Stimulated activated CD4-positive, alpha-beta T cell treated with anti-CD3 and anti-CD28 coated beads, Interleukin-4, amount 100 ng/mL, for 4 hours (primary cell): ENCODE data around the gene TIMM23B.
"Not testable (repeated sequence)": the region's sequence is repeated elsewhere in the genome, so short reads cannot be mapped to it uniquely, and the experiment has no call there.

Source experiments
- DNase-seq, 2 experiments: peaks; one replicate each; pipeline ENCODE4 v3.0.0-alpha.2; 2020

Gene TIMM23B

DNA sequence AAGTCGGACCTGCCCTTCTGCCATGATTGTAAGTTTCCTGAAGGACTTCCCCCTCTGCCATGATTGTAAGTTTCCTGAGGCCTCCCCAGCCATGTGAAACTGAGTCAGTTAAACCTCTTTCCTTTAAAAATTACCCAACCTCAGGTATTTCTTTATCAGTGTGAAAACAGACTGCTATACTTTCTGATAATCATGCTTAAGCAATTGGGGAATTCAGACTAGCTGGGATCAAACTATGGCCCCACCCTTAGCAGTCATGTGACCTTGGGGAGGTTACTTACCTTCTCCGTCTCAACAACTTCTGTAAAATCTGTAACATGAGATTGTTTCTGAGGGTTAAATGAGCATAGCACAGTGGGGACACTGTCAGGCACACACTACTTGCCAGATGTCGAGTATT lies 45.4 kb downstream of the TIMM23B start:
- not testable (repeated sequence) for DNase-seq

DNA sequence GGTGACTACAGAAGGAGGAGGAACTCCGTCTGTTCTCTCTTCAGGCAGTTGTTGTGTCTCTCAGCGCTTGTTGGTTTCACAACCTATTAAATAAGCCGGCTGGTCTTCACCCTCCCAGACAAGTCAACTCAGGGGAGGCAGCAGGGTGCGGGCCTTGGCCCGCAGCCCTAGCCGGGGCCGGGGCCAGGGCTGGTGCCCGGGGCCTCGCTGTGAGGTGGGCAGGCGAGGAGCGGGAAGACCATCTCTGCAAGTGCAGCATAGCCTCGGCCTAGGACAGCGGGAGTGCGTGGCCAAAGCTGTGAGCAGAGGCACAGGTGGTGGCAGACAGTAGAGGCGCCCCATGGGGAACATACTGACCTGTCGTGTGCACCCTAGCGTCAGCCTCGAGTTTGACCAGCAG lies 46.5 kb downstream of the TIMM23B start, which contains the start of gene AGAP6:
Gene AGAP6, plus strand, starts transcription at position 31 of the 400 bp plus-strand sequence. Its CDS starts 310 bp downstream, at position 341.
- not testable (repeated sequence) for DNase-seq

DNA sequence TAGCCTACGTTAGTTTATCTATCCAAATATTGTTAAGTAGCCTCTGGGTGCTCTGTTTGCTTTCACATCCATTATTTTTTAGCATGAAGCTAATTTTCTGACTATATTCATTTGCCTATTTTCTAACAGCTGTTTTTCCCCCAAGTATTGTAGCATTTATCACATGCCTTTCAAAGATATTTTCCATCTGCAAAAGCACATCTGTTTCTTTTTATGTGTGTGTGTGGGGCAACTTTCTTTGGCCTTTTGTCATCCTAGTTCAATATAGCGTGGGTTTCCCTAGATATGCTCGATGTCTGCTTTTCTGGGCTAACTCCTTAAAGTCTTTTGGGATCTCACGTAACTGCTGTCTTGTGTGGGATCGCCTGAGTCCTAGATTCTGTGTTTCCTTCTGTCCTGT lies 53.5 kb downstream of the TIMM23B start:
- not testable (repeated sequence) for DNase-seq

DNA sequence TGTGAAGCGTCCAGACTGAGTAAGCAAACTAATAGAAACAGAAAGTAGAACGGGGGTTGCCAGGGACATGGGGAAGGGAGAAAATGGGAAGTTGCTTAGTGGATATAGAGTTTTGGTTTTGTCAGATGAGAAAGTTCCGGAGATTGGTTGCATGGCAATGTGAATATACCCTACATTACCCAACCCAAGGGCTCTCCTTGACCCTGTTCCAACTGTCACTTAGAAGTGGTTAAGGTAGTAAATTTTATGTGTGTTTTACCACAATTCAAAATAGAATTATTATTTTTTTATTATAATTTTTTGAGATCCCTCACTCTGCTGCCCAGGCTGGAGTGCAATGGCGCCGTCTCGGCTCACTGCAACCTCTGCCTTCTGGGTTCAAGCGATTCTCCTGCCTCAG lies 72.2 kb downstream of the TIMM23B start:
- DNase-seq: not testable (repeated sequence)

DNA sequence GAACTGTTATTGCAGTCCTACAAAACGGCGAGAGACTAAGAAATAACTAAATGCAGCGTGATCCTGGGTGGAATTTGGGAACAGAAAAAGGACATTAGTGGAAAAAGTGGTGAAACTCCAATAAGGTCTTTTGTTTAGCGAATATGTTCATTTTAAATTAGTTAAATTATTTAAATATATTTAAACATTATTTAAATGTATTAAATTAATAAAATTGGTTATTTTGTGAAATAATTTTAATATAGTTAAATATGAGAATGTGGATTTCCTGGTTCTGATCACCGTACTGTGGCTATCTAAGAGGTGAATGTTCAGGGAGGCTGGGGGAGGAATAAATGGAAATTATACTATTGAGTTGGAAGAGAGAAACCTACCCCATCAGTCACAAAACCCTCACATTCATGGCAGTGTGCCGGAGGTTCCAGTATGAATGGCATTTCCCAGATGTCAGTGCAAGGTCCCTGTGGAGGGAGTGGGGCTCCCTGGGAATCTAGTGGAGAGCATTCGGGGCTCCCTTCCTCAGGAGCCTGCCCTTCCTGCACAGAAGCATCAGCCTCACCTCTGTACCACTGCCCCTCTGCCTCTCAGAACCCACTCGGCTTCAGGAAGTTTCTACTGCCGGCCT lies 73.9 kb downstream of the TIMM23B start:
- DNase-seq: not testable (repeated sequence)

DNA sequence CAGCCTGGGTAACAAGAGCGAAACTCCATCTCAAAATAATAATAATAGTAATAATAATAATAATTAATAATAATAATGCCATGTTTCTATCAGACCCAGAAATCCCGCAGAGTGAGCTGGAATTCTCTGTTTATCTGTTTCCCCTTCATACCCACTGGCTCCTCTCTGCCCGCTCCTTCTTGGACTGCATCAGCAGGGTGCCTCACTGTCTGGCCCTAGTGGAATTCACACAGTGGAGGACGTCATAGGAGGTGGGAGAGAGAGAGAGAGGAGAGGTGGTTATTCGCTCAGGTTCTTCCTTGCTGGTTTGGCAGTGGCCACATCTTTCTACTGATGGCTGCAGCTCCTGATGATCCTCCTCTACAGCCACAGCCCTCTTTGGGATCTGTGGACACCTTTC lies 75.1 kb downstream of the TIMM23B start:
- DNase-seq: not testable (repeated sequence)

DNA sequence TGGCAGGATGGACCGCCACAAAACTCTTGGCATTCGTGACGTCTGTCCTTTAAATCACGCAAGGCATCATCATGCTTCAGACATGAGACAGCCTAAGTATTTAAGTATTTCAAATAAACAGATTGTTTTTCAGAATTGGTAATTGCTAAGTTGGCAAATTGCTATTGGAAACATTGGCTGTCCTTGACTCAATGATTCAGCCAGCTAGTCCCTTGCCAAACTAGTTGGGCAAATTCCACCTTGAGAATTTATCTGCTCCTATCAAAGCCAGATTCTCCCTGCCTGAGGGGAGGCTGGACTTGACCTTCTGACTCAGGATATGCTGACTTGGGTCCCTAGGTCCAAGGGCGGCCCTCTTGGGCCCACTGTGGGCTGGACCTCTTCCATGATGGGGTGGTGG lies 75.8 kb downstream of the TIMM23B start:
- DNase-seq: not testable (repeated sequence)

DNA sequence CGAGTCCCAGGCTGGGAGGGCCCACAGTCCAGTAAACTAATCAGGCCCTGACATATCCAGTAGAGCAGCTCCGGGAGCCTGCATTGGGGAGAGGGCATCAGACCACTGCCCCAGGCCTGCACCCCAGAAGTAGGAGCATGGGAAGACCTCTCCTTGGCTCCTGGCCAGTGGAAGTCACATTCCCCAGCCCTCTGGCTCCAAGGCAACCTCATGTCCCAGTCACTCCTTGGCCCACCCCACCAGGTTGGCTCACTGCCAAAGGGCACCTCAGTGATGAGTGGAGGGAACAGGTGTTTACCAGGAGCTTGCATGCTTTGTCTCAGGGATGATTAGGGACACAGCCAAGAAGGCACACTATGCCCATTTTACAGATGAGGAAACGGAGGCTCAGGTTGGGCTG lies 77.4 kb downstream of the TIMM23B start:
- DNase-seq: not testable (repeated sequence)

DNA sequence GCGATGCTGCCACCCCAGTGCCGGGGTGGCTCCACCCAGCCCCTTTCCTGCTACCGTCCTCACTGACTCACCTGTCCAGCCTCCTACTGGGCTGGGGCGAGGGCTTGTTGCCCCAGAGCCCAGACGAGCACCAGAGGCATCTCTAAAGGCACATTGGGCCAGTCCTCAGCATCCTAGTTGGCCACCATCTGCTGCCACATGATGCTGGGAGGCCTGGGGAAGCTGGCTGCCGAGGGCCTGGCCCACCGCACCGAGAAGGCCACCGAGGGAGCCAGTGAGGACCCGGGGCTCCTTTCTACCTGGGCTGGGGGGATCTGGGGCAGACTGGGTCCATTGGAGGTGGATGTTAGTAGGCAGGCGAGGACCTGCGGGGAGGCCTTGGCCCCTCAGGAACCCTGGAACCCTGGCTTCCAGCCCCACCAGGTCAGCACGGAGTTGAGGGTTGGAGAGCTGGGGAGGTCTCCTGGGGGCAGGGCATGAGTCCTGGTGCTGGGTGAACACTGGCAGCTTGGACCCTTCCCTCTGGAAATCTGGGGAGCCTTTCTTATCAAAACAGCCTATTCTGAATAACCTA lies 78.7 kb downstream of the TIMM23B start:
- DNase-seq: not testable (repeated sequence)

DNA sequence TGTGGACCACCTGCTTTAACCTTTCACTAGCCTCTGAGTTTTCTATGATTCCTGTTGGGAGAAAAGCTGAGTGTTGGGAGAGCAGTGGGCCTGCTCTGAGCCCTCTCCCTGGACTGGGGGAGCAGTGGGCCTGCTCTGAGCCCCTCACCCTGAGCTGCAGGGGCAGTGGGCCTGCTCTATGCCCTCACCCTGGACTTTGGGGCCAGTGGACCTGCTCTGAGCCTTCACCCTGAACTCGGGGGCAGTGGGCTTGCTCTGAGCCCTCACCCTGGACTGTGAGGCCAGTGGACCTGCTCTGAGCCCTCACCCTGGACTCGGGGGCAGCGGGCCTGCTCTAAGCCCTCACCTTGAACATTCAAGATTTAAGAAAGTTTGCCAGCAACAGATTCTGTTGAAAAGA lies 79.8 kb downstream of the TIMM23B start:
- DNase-seq: no peak
